Measurements from ENCODE around the gene FYN. TPM values are rescaled to one million over a fixed set of nuclear protein-coding genes. Genes with fewer than 3 reads are reported as not detected.

The FYN gene
- total and polyA plus RNA-seq, 2 of the 8 experiments (the other 6 are each of a cell fraction or from before 2014, with no cell fraction given) = 46.8 to 97.2 TPM

DNA sequence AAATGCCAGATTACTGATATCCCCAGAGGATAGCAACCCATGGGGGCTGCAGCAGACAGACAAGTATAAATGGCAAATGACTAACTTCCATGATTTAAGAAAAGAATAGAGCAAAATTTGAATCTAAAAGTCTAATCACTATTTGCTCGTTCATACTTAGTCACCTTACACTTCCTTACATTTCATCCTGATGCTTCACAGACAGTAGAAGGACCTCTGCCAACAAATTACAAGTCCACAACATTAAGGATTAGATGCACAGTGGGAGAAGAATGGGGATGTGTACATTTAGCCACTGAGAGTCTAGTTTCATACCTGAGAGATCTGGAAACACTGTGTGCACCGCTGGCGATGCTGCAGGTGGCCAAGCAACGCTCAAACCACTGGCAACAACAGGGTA lies 72.4 kb downstream of the FYN start (continued):
- TF ChIP-seq, protein P1, sequence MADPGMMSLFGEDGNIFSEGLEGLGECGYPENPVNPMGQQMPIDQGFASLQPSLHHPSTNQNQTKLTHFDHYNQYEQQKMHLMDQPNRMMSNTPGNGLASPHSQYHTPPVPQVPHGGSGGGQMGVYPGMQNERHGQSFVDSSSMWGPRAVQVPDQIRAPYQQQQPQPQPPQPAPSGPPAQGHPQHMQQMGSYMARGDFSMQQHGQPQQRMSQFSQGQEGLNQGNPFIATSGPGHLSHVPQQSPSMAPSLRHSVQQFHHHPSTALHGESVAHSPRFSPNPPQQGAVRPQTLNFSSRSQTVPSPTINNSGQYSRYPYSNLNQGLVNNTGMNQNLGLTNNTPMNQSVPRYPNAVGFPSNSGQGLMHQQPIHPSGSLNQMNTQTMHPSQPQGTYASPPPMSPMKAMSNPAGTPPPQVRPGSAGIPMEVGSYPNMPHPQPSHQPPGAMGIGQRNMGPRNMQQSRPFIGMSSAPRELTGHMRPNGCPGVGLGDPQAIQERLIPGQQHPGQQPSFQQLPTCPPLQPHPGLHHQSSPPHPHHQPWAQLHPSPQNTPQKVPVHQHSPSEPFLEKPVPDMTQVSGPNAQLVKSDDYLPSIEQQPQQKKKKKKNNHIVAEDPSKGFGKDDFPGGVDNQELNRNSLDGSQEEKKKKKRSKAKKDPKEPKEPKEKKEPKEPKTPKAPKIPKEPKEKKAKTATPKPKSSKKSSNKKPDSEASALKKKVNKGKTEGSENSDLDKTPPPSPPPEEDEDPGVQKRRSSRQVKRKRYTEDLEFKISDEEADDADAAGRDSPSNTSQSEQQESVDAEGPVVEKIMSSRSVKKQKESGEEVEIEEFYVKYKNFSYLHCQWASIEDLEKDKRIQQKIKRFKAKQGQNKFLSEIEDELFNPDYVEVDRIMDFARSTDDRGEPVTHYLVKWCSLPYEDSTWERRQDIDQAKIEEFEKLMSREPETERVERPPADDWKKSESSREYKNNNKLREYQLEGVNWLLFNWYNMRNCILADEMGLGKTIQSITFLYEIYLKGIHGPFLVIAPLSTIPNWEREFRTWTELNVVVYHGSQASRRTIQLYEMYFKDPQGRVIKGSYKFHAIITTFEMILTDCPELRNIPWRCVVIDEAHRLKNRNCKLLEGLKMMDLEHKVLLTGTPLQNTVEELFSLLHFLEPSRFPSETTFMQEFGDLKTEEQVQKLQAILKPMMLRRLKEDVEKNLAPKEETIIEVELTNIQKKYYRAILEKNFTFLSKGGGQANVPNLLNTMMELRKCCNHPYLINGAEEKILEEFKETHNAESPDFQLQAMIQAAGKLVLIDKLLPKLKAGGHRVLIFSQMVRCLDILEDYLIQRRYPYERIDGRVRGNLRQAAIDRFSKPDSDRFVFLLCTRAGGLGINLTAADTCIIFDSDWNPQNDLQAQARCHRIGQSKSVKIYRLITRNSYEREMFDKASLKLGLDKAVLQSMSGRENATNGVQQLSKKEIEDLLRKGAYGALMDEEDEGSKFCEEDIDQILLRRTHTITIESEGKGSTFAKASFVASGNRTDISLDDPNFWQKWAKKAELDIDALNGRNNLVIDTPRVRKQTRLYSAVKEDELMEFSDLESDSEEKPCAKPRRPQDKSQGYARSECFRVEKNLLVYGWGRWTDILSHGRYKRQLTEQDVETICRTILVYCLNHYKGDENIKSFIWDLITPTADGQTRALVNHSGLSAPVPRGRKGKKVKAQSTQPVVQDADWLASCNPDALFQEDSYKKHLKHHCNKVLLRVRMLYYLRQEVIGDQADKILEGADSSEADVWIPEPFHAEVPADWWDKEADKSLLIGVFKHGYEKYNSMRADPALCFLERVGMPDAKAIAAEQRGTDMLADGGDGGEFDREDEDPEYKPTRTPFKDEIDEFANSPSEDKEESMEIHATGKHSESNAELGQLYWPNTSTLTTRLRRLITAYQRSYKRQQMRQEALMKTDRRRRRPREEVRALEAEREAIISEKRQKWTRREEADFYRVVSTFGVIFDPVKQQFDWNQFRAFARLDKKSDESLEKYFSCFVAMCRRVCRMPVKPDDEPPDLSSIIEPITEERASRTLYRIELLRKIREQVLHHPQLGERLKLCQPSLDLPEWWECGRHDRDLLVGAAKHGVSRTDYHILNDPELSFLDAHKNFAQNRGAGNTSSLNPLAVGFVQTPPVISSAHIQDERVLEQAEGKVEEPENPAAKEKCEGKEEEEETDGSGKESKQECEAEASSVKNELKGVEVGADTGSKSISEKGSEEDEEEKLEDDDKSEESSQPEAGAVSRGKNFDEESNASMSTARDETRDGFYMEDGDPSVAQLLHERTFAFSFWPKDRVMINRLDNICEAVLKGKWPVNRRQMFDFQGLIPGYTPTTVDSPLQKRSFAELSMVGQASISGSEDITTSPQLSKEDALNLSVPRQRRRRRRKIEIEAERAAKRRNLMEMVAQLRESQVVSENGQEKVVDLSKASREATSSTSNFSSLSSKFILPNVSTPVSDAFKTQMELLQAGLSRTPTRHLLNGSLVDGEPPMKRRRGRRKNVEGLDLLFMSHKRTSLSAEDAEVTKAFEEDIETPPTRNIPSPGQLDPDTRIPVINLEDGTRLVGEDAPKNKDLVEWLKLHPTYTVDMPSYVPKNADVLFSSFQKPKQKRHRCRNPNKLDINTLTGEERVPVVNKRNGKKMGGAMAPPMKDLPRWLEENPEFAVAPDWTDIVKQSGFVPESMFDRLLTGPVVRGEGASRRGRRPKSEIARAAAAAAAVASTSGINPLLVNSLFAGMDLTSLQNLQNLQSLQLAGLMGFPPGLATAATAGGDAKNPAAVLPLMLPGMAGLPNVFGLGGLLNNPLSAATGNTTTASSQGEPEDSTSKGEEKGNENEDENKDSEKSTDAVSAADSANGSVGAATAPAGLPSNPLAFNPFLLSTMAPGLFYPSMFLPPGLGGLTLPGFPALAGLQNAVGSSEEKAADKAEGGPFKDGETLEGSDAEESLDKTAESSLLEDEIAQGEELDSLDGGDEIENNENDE (IDR thresholded peaks at IDR 0.05; ENCODE audit: insufficient replicate concordance, low read length) = no peak
- no peak for TF ChIP-seq TAF7 (optimal IDR thresholded peaks at IDR 0.05; ENCODE audit: borderline replicate concordance, low read depth, low read length)
- no peak for TF ChIP-seq MAFK (IDR thresholded peaks at IDR 0.05; ENCODE audit: low read depth, low read length)
- no peak for TF ChIP-seq POLR2AphosphoS5 (IDR thresholded peaks at IDR 0.05; ENCODE audit: low read depth, low read length)
- TF ChIP-seq, protein P2, sequence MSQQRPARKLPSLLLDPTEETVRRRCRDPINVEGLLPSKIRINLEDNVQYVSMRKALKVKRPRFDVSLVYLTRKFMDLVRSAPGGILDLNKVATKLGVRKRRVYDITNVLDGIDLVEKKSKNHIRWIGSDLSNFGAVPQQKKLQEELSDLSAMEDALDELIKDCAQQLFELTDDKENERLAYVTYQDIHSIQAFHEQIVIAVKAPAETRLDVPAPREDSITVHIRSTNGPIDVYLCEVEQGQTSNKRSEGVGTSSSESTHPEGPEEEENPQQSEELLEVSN (IDR thresholded peaks at IDR 0.05) = no peak
- no peak for TF ChIP-seq CEBPB (IDR thresholded peaks at IDR 0.05; ENCODE audit: low read depth, low read length)
- TF ChIP-seq GTF2F1 (IDR thresholded peaks at IDR 0.05; ENCODE audit: borderline replicate concordance, low read depth, low read length) = no peak
- no peak for TF ChIP-seq POU5F1 (IDR thresholded peaks at IDR 0.05; ENCODE audit: low read depth, low read length)
- no peak for TF ChIP-seq JUN (IDR thresholded peaks at IDR 0.05; ENCODE audit: low read depth, low read length)
